ENCODE results near the gene POLR3H.

POLR3H gene

DNA sequence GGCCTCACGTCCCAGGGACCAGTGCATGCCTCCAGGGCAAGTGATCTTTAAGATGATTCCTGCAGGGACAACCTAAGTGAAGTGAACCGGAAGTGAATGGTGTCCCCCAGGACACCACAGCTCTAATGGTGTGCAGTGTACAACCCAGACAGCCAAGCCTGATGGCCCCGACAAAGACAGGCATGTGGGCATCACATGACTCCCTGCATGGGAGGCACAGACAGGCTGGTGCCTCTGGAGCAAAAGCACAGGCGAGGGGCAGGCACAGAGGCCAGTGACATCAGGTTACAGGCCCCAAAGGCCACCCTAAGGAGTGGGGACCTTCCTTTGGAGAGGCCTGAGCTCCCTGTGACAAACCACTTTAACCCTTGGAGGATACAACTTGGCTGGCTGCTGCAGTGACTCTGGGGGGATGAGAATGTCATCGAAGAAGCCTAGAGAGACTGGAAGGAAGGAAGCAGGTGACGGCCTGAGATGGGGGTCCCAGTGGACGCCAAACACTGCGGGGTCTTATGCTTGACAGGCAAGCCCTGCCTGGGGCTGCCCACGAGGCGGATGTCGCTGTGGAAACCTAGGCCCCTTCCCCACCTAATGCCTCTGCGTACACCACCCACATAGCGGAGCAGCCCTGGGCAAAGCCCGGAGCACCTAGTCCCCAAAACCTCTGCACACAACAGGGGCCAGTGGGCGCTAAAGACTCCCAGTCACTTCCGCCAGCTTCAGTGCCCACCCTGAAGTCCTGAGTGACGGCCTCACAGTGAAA lies 12.4 kb downstream of the POLR3H start:
- Histone ChIP-seq H3K4me3 (ENCODE audit: control insufficient read depth in 1 of 7, extremely low read depth in 1 of 7, insufficient read depth in 4 of 7, low read depth in 2 of 7, low read length in 6 of 7) (no peak overlapping the region), H3K27ac (ENCODE audit: insufficient read depth in 1 of 2, low read depth in 1 of 2, low read length in 2 of 2, poor library complexity in 1 of 2, severe bottlenecking in 2 of 2) (no peak overlapping the region), H3K36me3 (ENCODE audit: control insufficient read depth in 4 of 4, insufficient read depth in 4 of 4, low read length in 3 of 4) (peaks cover 15 to 72% (median 50%) of the 10 kb centered on the region in 4 experiments), H3K27me3 (replicated peaks in 2 of 5; ENCODE audit: control insufficient read depth in 4 of 5, insufficient read depth in 5 of 5, low read length in 4 of 5) (no peaks in the 10 kb centered on the region), H3K9me3 (ENCODE audit: control extremely low read depth in 1 of 5, control insufficient read depth in 4 of 5, insufficient read depth in 2 of 5, low read depth in 1 of 5, low read length in 4 of 5) (no peaks in the 10 kb centered on the region), H3K4me1 (ENCODE audit: control extremely low read depth in 1 of 4, control insufficient read depth in 4 of 4, insufficient read depth in 4 of 4, low read length in 3 of 4) (no peaks in the 10 kb centered on the region)
- 95% methylated on average over 16 of the region's 17 CpGs for WGBS (ENCODE audit: insufficient coverage)
- ChIA-PET POLR2A (no interaction called here), CTCF (interaction anchor here (0.9 to 2.5 kb wide), 6 partner anchors 14 to 130 kb away, joined by 3 to 9 read pairs (median 6); no protein-coding TSS in a partner anchor)
- DNase-seq = no peak

GRCh38 chr22:41530890-41531714 lies 13.2 kb downstream of the POLR3H start:
- Histone ChIP-seq H3K4me1 (ENCODE audit: control extremely low read depth in 1 of 4, control insufficient read depth in 4 of 4, insufficient read depth in 4 of 4, low read length in 3 of 4) (no peaks in the 10 kb centered on the region), H3K9me3 (ENCODE audit: control extremely low read depth in 1 of 5, control insufficient read depth in 4 of 5, insufficient read depth in 2 of 5, low read depth in 1 of 5, low read length in 4 of 5) (no peaks in the 10 kb centered on the region), H3K27me3 (replicated peaks in 2 of 5; ENCODE audit: control insufficient read depth in 4 of 5, insufficient read depth in 5 of 5, low read length in 4 of 5) (no peaks in the 10 kb centered on the region), H3K4me3 (ENCODE audit: control insufficient read depth in 1 of 7, extremely low read depth in 1 of 7, insufficient read depth in 4 of 7, low read depth in 2 of 7, low read length in 6 of 7) (no peak overlapping the region), H3K27ac (ENCODE audit: insufficient read depth in 1 of 2, low read depth in 1 of 2, low read length in 2 of 2, poor library complexity in 1 of 2, severe bottlenecking in 2 of 2) (no peak overlapping the region), H3K36me3 (ENCODE audit: control insufficient read depth in 4 of 4, insufficient read depth in 4 of 4, low read length in 3 of 4) (peaks cover 18 to 77% (median 52%) of the 10 kb centered on the region in 4 experiments)
- ChIA-PET CTCF (interaction anchor here (0.9 to 2.5 kb wide), 5 partner anchors 14 to 129 kb away, joined by 3 to 9 read pairs (median 6); no protein-coding TSS in a partner anchor), POLR2A (no interaction called here)
- 99% methylated on average over 15 of the region's 18 CpGs for WGBS (ENCODE audit: insufficient coverage)
- no peak for DNase-seq

DNA sequence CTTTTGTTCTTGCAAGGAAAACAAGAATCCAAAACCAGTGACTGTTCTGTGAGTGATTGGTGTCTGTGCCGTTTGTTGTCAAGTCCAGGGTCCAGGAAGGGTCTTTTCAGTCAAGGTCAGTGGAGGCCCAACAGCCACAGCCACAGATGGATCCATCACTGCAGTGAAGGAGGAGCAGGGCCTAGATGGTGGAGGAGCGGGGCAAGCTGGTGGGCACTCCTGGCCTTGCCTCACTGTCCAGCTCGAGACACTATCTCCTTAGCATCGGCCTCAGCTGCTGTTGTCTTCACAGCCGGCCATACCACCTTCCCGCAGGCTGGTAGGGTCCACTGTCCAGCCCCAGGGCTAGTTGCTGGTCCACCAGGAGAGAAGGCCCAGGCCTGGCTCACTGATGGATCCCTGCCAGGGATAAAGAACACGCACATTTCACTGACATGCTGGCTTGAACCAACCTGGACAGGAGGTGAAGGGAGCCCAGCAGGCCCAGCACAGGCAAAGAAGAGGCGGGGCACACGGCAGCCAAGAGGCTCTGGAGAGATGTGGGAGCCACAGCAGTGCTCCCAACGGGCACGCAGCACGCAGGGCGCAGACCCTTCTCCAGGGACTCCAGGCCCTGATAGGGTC lies 15.2 kb downstream of the POLR3H start:
- POLR2A ChIA-PET = no interaction called here
- WGBS (ENCODE audit: insufficient coverage) = 95% methylated on average over 9 of the region's 13 CpGs
- peaks cover 17 to 94% (median 61%) of the 10 kb centered on the region in 4 experiments for H3K36me3 ChIP-seq (ENCODE audit: control insufficient read depth in 4 of 4, insufficient read depth in 4 of 4, low read length in 3 of 4)

GRCh38 chr22:41528132-41528766 lies 16.0 kb downstream of the POLR3H start:
- no peaks in the 10 kb centered on the region for H3K9me3 ChIP-seq (ENCODE audit: control extremely low read depth in 1 of 5, control insufficient read depth in 4 of 5, insufficient read depth in 2 of 5, low read depth in 1 of 5, low read length in 4 of 5)
- ChIA-PET CTCF (interaction anchor here (1.4 to 5.9 kb wide), 5 partner anchors 10 to 125 kb away, joined by 3 to 76 read pairs (median 8); no protein-coding TSS in a partner anchor), POLR2A (no interaction called here)
- H3K27ac ChIP-seq (ENCODE audit: insufficient read depth in 1 of 2, low read depth in 1 of 2, low read length in 2 of 2, poor library complexity in 1 of 2, severe bottlenecking in 2 of 2) = no peak overlapping the region
- DNase-seq = no peak
- H3K36me3 ChIP-seq (ENCODE audit: control insufficient read depth in 4 of 4, insufficient read depth in 4 of 4, low read length in 3 of 4) = peaks cover 18 to 96% (median 63%) of the 10 kb centered on the region in 4 experiments
- no peaks in the 10 kb centered on the region for H3K27me3 ChIP-seq (replicated peaks in 2 of 5; ENCODE audit: control insufficient read depth in 4 of 5, insufficient read depth in 5 of 5, low read length in 4 of 5)
- peaks cover 0 to 15% (median 14%) of the 10 kb centered on the region in 4 experiments for H3K4me1 ChIP-seq (ENCODE audit: control extremely low read depth in 1 of 4, control insufficient read depth in 4 of 4, insufficient read depth in 4 of 4, low read length in 3 of 4)
- 85% methylated on average over 12 of the region's 16 CpGs for WGBS (ENCODE audit: insufficient coverage)
- no peak overlapping the region for H3K4me3 ChIP-seq (ENCODE audit: control insufficient read depth in 1 of 7, extremely low read depth in 1 of 7, insufficient read depth in 4 of 7, low read depth in 2 of 7, low read length in 6 of 7)

More for the DNA sequence above, 15.2 kb downstream of the POLR3H start:
- H3K9me3 ChIP-seq (ENCODE audit: control extremely low read depth in 1 of 5, control insufficient read depth in 4 of 5, insufficient read depth in 2 of 5, low read depth in 1 of 5, low read length in 4 of 5) = no peaks in the 10 kb centered on the region
- no peak overlapping the region for H3K27ac ChIP-seq (ENCODE audit: insufficient read depth in 1 of 2, low read depth in 1 of 2, low read length in 2 of 2, poor library complexity in 1 of 2, severe bottlenecking in 2 of 2)
- no peaks in the 10 kb centered on the region for H3K27me3 ChIP-seq (replicated peaks in 2 of 5; ENCODE audit: control insufficient read depth in 4 of 5, insufficient read depth in 5 of 5, low read length in 4 of 5)
- H3K4me1 ChIP-seq (ENCODE audit: control extremely low read depth in 1 of 4, control insufficient read depth in 4 of 4, insufficient read depth in 4 of 4, low read length in 3 of 4) = peaks cover 0 to 12% (median 11%) of the 10 kb centered on the region in 4 experiments
- no peak for DNase-seq
- CTCF ChIA-PET = interaction anchor here (3.2 to 5.9 kb wide), 2 partner anchors 11 to 126 kb away, joined by 17 to 76 read pairs; no protein-coding TSS in a partner anchor
- no peak overlapping the region for H3K4me3 ChIP-seq (ENCODE audit: control insufficient read depth in 1 of 7, extremely low read depth in 1 of 7, insufficient read depth in 4 of 7, low read depth in 2 of 7, low read length in 6 of 7)

- peak; percentile 57 to 64 (median 61) for DNase-seq
- POLR2A ChIA-PET = no interaction called here
- Histone ChIP-seq H3K27ac (ENCODE audit: insufficient read depth in 1 of 2, low read depth in 1 of 2, low read length in 2 of 2, poor library complexity in 1 of 2, severe bottlenecking in 2 of 2) (no peak overlapping the region), H3K4me1 (ENCODE audit: control extremely low read depth in 1 of 4, control insufficient read depth in 4 of 4, insufficient read depth in 4 of 4, low read length in 3 of 4) (peaks cover 0 to 15% (median 14%) of the 10 kb centered on the region in 4 experiments), H3K36me3 (ENCODE audit: control insufficient read depth in 4 of 4, insufficient read depth in 4 of 4, low read length in 3 of 4) (peaks cover 13 to 94% (median 59%) of the 10 kb centered on the region in 4 experiments), H3K27me3 (replicated peaks in 2 of 5; ENCODE audit: control insufficient read depth in 4 of 5, insufficient read depth in 5 of 5, low read length in 4 of 5) (no peaks in the 10 kb centered on the region), H3K4me3 (ENCODE audit: control insufficient read depth in 1 of 7, extremely low read depth in 1 of 7, insufficient read depth in 4 of 7, low read depth in 2 of 7, low read length in 6 of 7) (no peak overlapping the region), H3K9me3 (ENCODE audit: control extremely low read depth in 1 of 5, control insufficient read depth in 4 of 5, insufficient read depth in 2 of 5, low read depth in 1 of 5, low read length in 4 of 5) (no peaks in the 10 kb centered on the region)
- 90% methylated on average over 29 of the region's 32 CpGs for WGBS (ENCODE audit: insufficient coverage)
- CTCF ChIA-PET = interaction anchor here (0.7 to 5.9 kb wide), 18 partner anchors 9 to 152 kb away, joined by 3 to 76 read pairs (median 3); partner anchors contain the start of gene POLR3H
These were observed 17.2 kb downstream of the POLR3H start for GRCh38 chr22:41526830-41527799.

Data from common myeloid progenitor, CD34-positive (primary cell).